SK-N-SH (cell line): ENCODE measurements around the gene GFPT2. TPM values are rescaled to one million over a fixed set of nuclear protein-coding genes. Genes with fewer than 3 reads are reported as not detected.

ENCODE experiments used
- CTCF ChIA-PET: fragments of 300-600, 350-600 bp; formaldehyde crosslinking; extraction: SDS; loops from one replicate; lab custom pipeline; 2021; lab: Yijun Ruan, JAX
- POLR2A ChIA-PET: fragments of 350-600 bp; sonication (Branson Sonifier 250); formaldehyde crosslinking; extraction: SDS; loops from one replicate; lab custom pipeline; 2020; ENCODE audit warnings: antibody characterized with exemption, inconsistent platforms; lab: Yijun Ruan, JAX
- DNase-seq: peaks from one replicate; pipeline ENCODE4 v3.0.0; 2012
- H2AFZ ChIP-seq: fragments of 200-600 bp; sonication (generic); 2 replicates; pipeline ENCODE4 v1.8.1; 2016; ENCODE audit warnings: antibody characterized with exemption, mild to moderate bottlenecking, low read depth
- H3F3A ChIP-seq: fragments of 200-600 bp; sonication (generic); replicated peaks from 2 replicates; pipeline ENCODE3; 2016; ENCODE audit warnings: antibody characterized with exemption, mild to moderate bottlenecking; ENCODE audit not compliant: insufficient read depth
- H3K27ac ChIP-seq, 2 experiments: fragments of 200-500 bp in 1 of 2; fragments of 200-600 bp in 1 of 2; sonication (Bioruptor generic) in 1 of 2; sonication (generic), shearing (Covaris generic) in 1 of 2; 2 replicates each; pipeline versions ENCODE4 v1.5.1 to v1.6.1; 2014 to 2016; ENCODE audit warnings: low read depth in 2 of 2, inconsistent platforms in 1 of 2, low read length in 1 of 2, mild to moderate bottlenecking in 1 of 2, mixed read lengths in 1 of 2
- H3K27me3 ChIP-seq: fragments of 200-600 bp; sonication (generic), shearing (Covaris generic); 2 replicates; pipeline ENCODE4 v1.6.1; 2016; ENCODE audit warnings: mixed run types; ENCODE audit not compliant: insufficient read depth
- H3K36me3 ChIP-seq, 2 experiments: fragments of 200-500 bp in 1 of 2; fragments of 200-600 bp in 1 of 2; sonication (Bioruptor generic) in 1 of 2; sonication (generic) in 1 of 2; replicated peaks in 1 of 2; 2 replicates each; pipeline versions ENCODE3 to v1.5.1; 2014 to 2016; ENCODE audit warnings: low read length in 1 of 2, mild to moderate bottlenecking in 1 of 2; ENCODE audit not compliant: insufficient read depth in 2 of 2, control insufficient read depth in 1 of 2
- H3K4me1 ChIP-seq, 2 experiments: fragments of 200-500 bp in 1 of 2; fragments of 200-600 bp in 1 of 2; sonication (Bioruptor generic) in 1 of 2; sonication (generic), shearing (Covaris generic) in 1 of 2; 2 replicates each; pipeline versions ENCODE4 v1.5.1 to v1.6.1; 2014 to 2016; ENCODE audit warnings: low read depth in 1 of 2, low read length in 1 of 2, mixed run types in 1 of 2; ENCODE audit not compliant: insufficient read depth in 2 of 2, control insufficient read depth in 1 of 2
- H3K4me2 ChIP-seq: fragments of 200-600 bp; sonication (generic), shearing (Covaris generic); 2 replicates; pipeline ENCODE4 v1.6.1; 2017; ENCODE audit warnings: mixed run types
- H3K4me3 ChIP-seq, 2 experiments: fragments of 200-500 bp in 1 of 2; fragments of 200-600 bp in 1 of 2; sonication (Bioruptor generic) in 1 of 2; sonication (generic), shearing (Covaris generic) in 1 of 2; 2 replicates each; pipeline versions ENCODE4 v1.5.1 to v1.8.1; 2014 to 2016; ENCODE audit warnings: low read depth in 2 of 2, inconsistent platforms in 1 of 2, low read length in 1 of 2, mild to moderate bottlenecking in 1 of 2, mixed read lengths in 1 of 2, moderate library complexity in 1 of 2
- H3K79me2 ChIP-seq: fragments of 200-600 bp; sonication (generic); 2 replicates; pipeline ENCODE4 v1.8.1; 2017; ENCODE audit warnings: mild to moderate bottlenecking; ENCODE audit not compliant: insufficient read depth
- H3K9ac ChIP-seq: fragments of 200-600 bp; sonication (generic); 2 replicates; pipeline ENCODE4 v1.6.1; 2017; ENCODE audit warnings: mixed run types
- H3K9me2 ChIP-seq: fragments of 200-600 bp; sonication (generic); 2 replicates; pipeline ENCODE4 v1.6.1; 2017; ENCODE audit warnings: mixed run types
- H3K9me3 ChIP-seq: fragments of 200-600 bp; sonication (generic); 2 replicates; pipeline ENCODE4 v1.6.1; 2017; ENCODE audit warnings: mixed run types, mild to moderate bottlenecking, moderate library complexity
- H4K20me1 ChIP-seq: fragments of 200-600 bp; sonication (generic); 2 replicates; pipeline ENCODE4 v1.6.1; 2017; ENCODE audit warnings: mild to moderate bottlenecking, mixed run types; ENCODE audit not compliant: insufficient read depth
- CHD2 ChIP-seq: fragments of 150-350 bp; IDR thresholded peaks from 2 replicates; pipeline ENCODE4 v1.6.1; 2018; ENCODE audit warnings: low read length; ENCODE audit not compliant: partially characterized antibody
- ELF1 ChIP-seq: IDR thresholded peaks from 2 replicates; pipeline ENCODE4 v1.4.0; 2012
- EP300 ChIP-seq, 2 experiments: IDR thresholded peaks; 2 replicates each; pipeline versions ENCODE4 v1.4.0 to v1.6.1; 2012; ENCODE audit warnings: borderline replicate concordance in 1 of 2, low read depth in 1 of 2, low read length in 1 of 2
- EZH2phosphoT487 ChIP-seq: fragments of 200-600 bp; sonication (generic); IDR thresholded peaks from 2 replicates; pipeline ENCODE4 v1.6.1; 2017; ENCODE audit warnings: low read depth, mixed run types, mild to moderate bottlenecking, antibody characterized with exemption, moderate library complexity, borderline replicate concordance
- GABPA ChIP-seq: IDR thresholded peaks from 2 replicates; pipeline ENCODE4 v1.4.0; 2012; ENCODE audit warnings: low read depth, mild to moderate bottlenecking
- GATA2 ChIP-seq: sonication (generic); formaldehyde crosslinking; IDR thresholded peaks from 2 replicates; pipeline ENCODE4 v1.5.0; 2020; ENCODE audit warnings: mild to moderate bottlenecking, missing genetic modification reagents
- MXI1 ChIP-seq: IDR thresholded peaks from 2 replicates; pipeline ENCODE4 v1.6.1; 2012; ENCODE audit warnings: mild to moderate bottlenecking, low read depth, low read length, improper control_type of control experiment
- NFIC ChIP-seq: IDR thresholded peaks from 2 replicates; pipeline ENCODE4 v1.4.0; 2012; ENCODE audit warnings: borderline replicate concordance
- RAD21 ChIP-seq: IDR thresholded peaks from 2 replicates; pipeline ENCODE4 v1.6.1; 2012; ENCODE audit warnings: mild to moderate bottlenecking, low read length
- RXRA ChIP-seq: IDR thresholded peaks from 2 replicates; pipeline ENCODE4 v1.4.0; 2012; ENCODE audit warnings: low read depth, mild to moderate bottlenecking, borderline replicate concordance
- TAF1 ChIP-seq: IDR thresholded peaks from 2 replicates; pipeline ENCODE4 v1.6.1; 2012; ENCODE audit warnings: low read depth, mild to moderate bottlenecking, low read length, moderate library complexity, borderline replicate concordance
- TEAD4 ChIP-seq: IDR thresholded peaks from 2 replicates; pipeline ENCODE4 v1.4.0; 2012; ENCODE audit warnings: mild to moderate bottlenecking, borderline replicate concordance; ENCODE audit not compliant: insufficient read depth
- WGBS: methylation state at CpG from one replicate; pipeline ENCODE4 v1.1.6; 2017; ENCODE audit warnings: low lambda C conversion rate; 5-methylcytosine and 5-hydroxymethylcytosine counted together
- polyA plus RNA-seq, 3 experiments: library from polyadenylated mRNA; depleted of rRNA; stranded (reverse); fragments of >200 nt; gene quantifications; 2 replicates each; pipeline ENCODE4 v1.2.3, GENCODE V29; 2012
- TF ChIP-seq, protein P1 (sequence below): fragments of 200-600 bp; sonication (generic); IDR thresholded peaks from 2 replicates; pipeline ENCODE4 v1.6.1; 2017; ENCODE audit warnings: antibody characterized with exemption, mild to moderate bottlenecking, moderate library complexity
- TF ChIP-seq, protein P2 (sequence below): IDR thresholded peaks from 2 replicates; pipeline ENCODE4 v1.4.0; 2012; ENCODE audit warnings: low read depth, borderline replicate concordance
- TF ChIP-seq, protein P3 (sequence below): IDR thresholded peaks from 2 replicates; pipeline ENCODE4 v1.4.0; 2012; ENCODE audit warnings: low read depth, borderline replicate concordance

GFPT2 gene
- polyA plus RNA-seq, 1 of the 3 experiments (the other 2 are of a cell fraction): 8.1 TPM

DNA sequence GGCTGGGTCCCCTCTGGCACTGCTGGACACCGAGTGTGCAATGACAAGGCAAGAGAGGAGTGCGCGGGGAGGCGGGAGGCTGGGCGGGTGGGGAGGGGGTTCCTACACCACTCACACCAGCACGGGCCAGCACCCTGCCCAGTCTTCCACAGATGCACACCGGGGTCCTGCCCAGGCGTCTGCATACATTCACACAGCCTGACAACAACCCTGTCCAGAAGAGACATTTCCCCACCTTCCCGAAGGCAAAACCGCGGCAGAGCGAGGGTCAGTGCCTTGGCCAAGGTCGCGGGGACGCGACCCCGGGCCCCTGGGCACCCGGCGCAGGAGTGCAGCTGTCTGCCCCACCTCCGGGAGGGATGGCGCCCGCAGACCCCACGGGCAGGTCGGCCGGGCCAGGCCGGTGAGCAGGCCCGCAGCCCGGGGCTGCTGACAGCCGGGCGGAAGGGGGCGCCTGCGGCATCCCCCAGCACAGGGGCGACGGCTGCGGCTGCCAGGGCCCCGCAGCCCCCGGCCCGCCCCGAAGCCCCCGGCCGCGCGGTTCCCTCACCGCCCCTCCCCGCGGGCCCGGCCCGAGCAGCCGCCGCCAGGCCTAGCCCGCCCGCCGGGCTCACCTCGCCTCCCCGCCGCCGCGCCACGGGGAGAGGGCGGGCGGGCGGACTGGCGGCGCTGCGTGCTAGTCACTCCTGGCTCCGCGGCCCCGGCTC is 61.7 kb downstream of the GFPT2 start (continued):
- TF ChIP-seq, protein P1, sequence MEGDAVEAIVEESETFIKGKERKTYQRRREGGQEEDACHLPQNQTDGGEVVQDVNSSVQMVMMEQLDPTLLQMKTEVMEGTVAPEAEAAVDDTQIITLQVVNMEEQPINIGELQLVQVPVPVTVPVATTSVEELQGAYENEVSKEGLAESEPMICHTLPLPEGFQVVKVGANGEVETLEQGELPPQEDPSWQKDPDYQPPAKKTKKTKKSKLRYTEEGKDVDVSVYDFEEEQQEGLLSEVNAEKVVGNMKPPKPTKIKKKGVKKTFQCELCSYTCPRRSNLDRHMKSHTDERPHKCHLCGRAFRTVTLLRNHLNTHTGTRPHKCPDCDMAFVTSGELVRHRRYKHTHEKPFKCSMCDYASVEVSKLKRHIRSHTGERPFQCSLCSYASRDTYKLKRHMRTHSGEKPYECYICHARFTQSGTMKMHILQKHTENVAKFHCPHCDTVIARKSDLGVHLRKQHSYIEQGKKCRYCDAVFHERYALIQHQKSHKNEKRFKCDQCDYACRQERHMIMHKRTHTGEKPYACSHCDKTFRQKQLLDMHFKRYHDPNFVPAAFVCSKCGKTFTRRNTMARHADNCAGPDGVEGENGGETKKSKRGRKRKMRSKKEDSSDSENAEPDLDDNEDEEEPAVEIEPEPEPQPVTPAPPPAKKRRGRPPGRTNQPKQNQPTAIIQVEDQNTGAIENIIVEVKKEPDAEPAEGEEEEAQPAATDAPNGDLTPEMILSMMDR: 0 out of 2 replicates have a peak, but pooled peaks have one; percentile 15
- TF ChIP-seq, protein P2, sequence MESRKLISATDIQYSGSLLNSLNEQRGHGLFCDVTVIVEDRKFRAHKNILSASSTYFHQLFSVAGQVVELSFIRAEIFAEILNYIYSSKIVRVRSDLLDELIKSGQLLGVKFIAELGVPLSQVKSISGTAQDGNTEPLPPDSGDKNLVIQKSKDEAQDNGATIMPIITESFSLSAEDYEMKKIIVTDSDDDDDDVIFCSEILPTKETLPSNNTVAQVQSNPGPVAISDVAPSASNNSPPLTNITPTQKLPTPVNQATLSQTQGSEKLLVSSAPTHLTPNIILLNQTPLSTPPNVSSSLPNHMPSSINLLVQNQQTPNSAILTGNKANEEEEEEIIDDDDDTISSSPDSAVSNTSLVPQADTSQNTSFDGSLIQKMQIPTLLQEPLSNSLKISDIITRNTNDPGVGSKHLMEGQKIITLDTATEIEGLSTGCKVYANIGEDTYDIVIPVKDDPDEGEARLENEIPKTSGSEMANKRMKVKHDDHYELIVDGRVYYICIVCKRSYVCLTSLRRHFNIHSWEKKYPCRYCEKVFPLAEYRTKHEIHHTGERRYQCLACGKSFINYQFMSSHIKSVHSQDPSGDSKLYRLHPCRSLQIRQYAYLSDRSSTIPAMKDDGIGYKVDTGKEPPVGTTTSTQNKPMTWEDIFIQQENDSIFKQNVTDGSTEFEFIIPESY: no peak
- TF ChIP-seq, all 33 proteins: peak for 4

DNA sequence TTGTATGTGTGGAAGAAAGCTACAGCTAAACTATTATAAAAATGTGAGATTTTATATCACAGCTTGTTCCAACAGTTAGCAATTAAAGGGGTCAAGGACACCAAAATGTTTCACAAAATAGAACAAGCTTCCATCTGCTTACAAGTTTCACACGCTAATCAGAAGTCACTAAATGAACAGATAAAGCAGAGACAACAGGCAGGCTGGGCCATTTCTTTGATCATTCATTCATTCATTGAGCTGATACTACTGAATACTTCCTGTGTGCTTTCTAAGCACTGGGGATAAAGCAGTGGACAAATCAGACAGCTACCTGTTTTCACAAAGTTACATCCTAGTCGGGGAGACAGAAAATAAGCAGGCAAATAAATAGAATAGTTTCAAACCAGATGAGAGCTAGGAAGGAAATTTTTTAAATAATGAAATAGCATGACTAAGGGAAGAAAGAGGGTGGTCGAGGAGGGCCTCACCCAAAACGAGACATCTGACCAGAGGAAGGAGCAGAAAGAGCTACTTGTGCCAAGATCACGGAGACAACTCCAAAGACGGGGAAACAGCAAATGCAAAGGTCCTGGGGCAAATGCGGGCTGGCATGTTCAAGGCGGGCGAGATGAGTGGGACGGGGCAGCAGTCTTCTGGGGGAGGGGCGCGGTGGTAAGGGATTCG is 62.4 kb downstream of the GFPT2 start:
- POLR2A ChIA-PET: no interaction called here
- Histone ChIP-seq H3K4me1 (peaks cover 0 to 39% of the 10 kb centered on the region in 2 experiments; a peak in 2 of 4 replicates), H3F3A (peaks cover 3% of the 10 kb centered on the region), H3K4me2 (peak overlapping the region; percentile 91)
- TF ChIP-seq RAD21: no peak
- TF ChIP-seq, all 33 proteins: peak for 0
- CTCF ChIA-PET: interaction anchor here (0.8 to 7.6 kb wide), 9 partner anchors 10 to 182 kb away, joined by 3 to 171 read pairs (median 11); partner anchors contain the start of gene RASGEF1C
- peaks cover 12% of the 10 kb centered on the region for H4K20me1 ChIP-seq
- peaks cover 4 to 7% of the 10 kb centered on the region in 2 experiments for H3K36me3 ChIP-seq
- peak overlapping the region; percentile 80 to 92 for H3K4me3 ChIP-seq
- H3K27ac ChIP-seq: no peak overlapping the region
- no peak overlapping the region for H2AFZ ChIP-seq
- peaks cover 61% of the 10 kb centered on the region for H3K79me2 ChIP-seq
- 35% methylated on average over 13 of the region's 13 CpGs for whole genome bisulfite sequencing
- no peaks in the 10 kb centered on the region for H3K9me3 ChIP-seq
- DNase-seq: no peak
- H3K27me3 ChIP-seq: no peaks in the 10 kb centered on the region
- H3K9me2 ChIP-seq: no peaks in the 10 kb centered on the region
- H3K9ac ChIP-seq: no peak overlapping the region

DNA sequence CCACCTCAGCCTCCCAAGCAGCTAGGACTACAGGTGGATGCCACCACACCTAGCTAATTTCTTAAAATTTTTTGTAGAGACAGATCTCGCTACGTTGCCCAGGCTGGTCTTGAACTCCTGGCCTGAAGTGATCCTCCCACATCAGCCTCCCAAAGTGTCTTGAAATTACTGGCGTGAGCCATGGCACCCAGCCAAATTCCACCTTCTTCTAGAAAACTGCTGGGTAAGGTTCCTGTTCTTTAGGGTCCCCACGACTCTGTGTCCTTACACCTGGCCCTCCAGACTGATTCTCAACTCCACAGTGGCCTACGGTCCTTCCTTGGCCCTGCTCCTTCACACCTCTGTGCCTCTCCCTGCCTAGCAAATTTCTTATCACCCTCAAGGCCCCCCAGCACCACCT is 63.2 kb downstream of the GFPT2 start:
- H3K4me3 ChIP-seq: 0 out of 4 replicates have a peak overlapping the region, but pooled peaks of 1 of the 2 experiments have one; percentile 80
- H3K9ac ChIP-seq: no peak overlapping the region
- peak overlapping the region; percentile 91 for H3K4me2 ChIP-seq
- H3K79me2 ChIP-seq: peaks cover 67% of the 10 kb centered on the region
- H3K27me3 ChIP-seq: no peaks in the 10 kb centered on the region
- no peak overlapping the region for H2AFZ ChIP-seq
- no peak for DNase-seq
- H3F3A ChIP-seq: peaks cover 3% of the 10 kb centered on the region
- H3K9me2 ChIP-seq: no peaks in the 10 kb centered on the region
- ChIA-PET POLR2A (no interaction called here), CTCF (interaction anchor here (0.8 to 7.6 kb wide), 7 partner anchors 9 to 183 kb away, joined by 3 to 71 read pairs (median 8); partner anchors contain the start of gene RASGEF1C)
- peaks cover 4 to 12% of the 10 kb centered on the region in 2 experiments for H3K36me3 ChIP-seq
- no peak overlapping the region; a peak in 1 of 4 replicates for H3K27ac ChIP-seq
- H3K4me1 ChIP-seq: peaks cover 0 to 39% of the 10 kb centered on the region in 2 experiments; a peak in 2 of 4 replicates
- no peaks in the 10 kb centered on the region for H3K9me3 ChIP-seq
- peaks cover 12% of the 10 kb centered on the region for H4K20me1 ChIP-seq
- 98% methylated on average over 4 of the region's 5 CpGs for WGBS
- TF ChIP-seq EZH2phosphoT487 (no peak), MXI1 (no peak), TAF1 (no peak), ELF1 (no peak), TEAD4 (no peak), EP300 (IDR thresholded peaks at IDR 0.05; ENCODE audit: borderline replicate concordance in 1 of 2, low read depth in 1 of 2, low read length in 1 of 2) (no peak), RXRA (no peak), GABPA (no peak), CHD2 (no peak), NFIC (no peak), GATA2 (no peak)
- TF ChIP-seq, protein P3, sequence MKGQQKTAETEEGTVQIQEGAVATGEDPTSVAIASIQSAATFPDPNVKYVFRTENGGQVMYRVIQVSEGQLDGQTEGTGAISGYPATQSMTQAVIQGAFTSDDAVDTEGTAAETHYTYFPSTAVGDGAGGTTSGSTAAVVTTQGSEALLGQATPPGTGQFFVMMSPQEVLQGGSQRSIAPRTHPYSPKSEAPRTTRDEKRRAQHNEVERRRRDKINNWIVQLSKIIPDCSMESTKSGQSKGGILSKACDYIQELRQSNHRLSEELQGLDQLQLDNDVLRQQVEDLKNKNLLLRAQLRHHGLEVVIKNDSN: no peak
- TF ChIP-seq, protein P2: no peak
